Ovary (tissue), 9 donors: ENCODE data around the gene SLIT3. TPM values are rescaled to one million over a fixed set of nuclear protein-coding genes. Genes with fewer than 3 reads are reported as not detected.

Experiments used
- DNase-seq, 5 donors: peaks; one replicate each; pipeline ENCODE4 v3.0.0-alpha.2; 2019 to 2020
- H3K27ac ChIP-seq, 2 donors: fragments of 200-600 bp; one replicate each; pipeline versions ENCODE4 v1.5.1 to v1.8.0; 2019 to 2022
- H3K27me3 ChIP-seq: fragments of 200-600 bp; one replicate; pipeline ENCODE4 v1.8.0; 2022
- H3K36me3 ChIP-seq: fragments of 200-600 bp; sonication (generic); one replicate; pipeline ENCODE4 v1.5.1; 2019
- H3K4me1 ChIP-seq: one replicate; pipeline ENCODE4 v1.8.1; 2013; ENCODE audit warnings: mild to moderate bottlenecking, moderate library complexity; ENCODE audit not compliant: insufficient read depth
- H3K4me3 ChIP-seq: fragments of 200-600 bp; sonication (generic); one replicate; pipeline ENCODE4 v1.5.1; 2017
- H3K9me3 ChIP-seq, 2 donors: fragments of 200-600 bp in 1 of 2; sonication (generic) in 1 of 2; one replicate each; pipeline versions ENCODE4 v1.5.1 to v1.8.1; 2013 to 2019; ENCODE audit warnings: mild to moderate bottlenecking in 1 of 2, moderate library complexity in 1 of 2
- EP300 ChIP-seq: sonication (generic); formaldehyde crosslinking; IDR thresholded peaks from one replicate; pipeline ENCODE4 v1.6.1; 2017; ENCODE audit warnings: antibody characterized with exemption
- POLR2A ChIP-seq: fragments of 450-650 bp; IDR thresholded peaks from one replicate; pipeline ENCODE4 v1.6.1; 2017; ENCODE audit warnings: antibody characterized with exemption, mild to moderate bottlenecking, moderate library complexity
- WGBS, 3 donors: extraction: QIAGEN DNeasy Blood & Tissue Kit in 1 of 3; methylation state at CpG; one replicate each; pipeline versions ENCODE4 v1.1.5 to v1.1.7; 2013 to 2017; 5-methylcytosine and 5-hydroxymethylcytosine counted together
- intact Hi-C, 4 donors: fragments of 100-400 bp; cut with DNase I; formaldehyde crosslinking; loops; one replicate each; pipeline versions ENCODE4 v1.11.0 to v1.15.1; 2022 to 2023
- polyA plus RNA-seq, 2 donors: library from polyadenylated mRNA; stranded (reverse); fragments of 200-250 nt in 1 of 2; fragments of 350-450 nt in 1 of 2; fragmentation: Illumina TruSeq in 1 of 2; extraction: RNeasy Lipid Tissue Mini Kit (QIAGEN cat#74804) in 1 of 2; gene quantifications; one replicate each; pipeline ENCODE4 v1.2.3, GENCODE V29; 2013 to 2014
- total RNA-seq, 7 donors: library from RNA; depleted of rRNA in 2 of 7; stranded (reverse); fragments of >200 nt in 2 of 7; fragmentation: NEBNext Ultra II Directional in 3 of 7; extraction: Animal tissue kit (Norgen Biotek cat#: 25700) in 3 of 7; gene quantifications; one replicate each; pipeline versions ENCODE4 v1.1.0 to v1.2.4, GENCODE V29; 2016 to 2023
- TF ChIP-seq, protein P1 (sequence below), 3 donors: fragments of 450-650 bp in 2 of 3; fragments of 200-600 bp in 1 of 3; IDR thresholded peaks; one replicate each; pipeline versions ENCODE4 v1.5.1 to v1.8.0; 2016 to 2022; ENCODE audit warnings: antibody characterized with exemption in 3 of 3, mild to moderate bottlenecking in 1 of 3
- donor health status: DM: no; HTN: no; CAD: no; lungs with moderate emphysema.
- donor health status: DM: no; HTN: no; CAD: no.
- donor health status: Bipolar disorder and iron deficiency.
- donor health status: DM: yes; HTN: yes; CAD: no.
- donor health status: DM: no; HTN: no; CAD: no.
- donor health status: DM: yes; HTN: yes; CAD: no.

The SLIT3 gene
- total and polyA plus RNA-seq, 9 donors, result 10.3 to 106 (median 24.4) TPM

DNA sequence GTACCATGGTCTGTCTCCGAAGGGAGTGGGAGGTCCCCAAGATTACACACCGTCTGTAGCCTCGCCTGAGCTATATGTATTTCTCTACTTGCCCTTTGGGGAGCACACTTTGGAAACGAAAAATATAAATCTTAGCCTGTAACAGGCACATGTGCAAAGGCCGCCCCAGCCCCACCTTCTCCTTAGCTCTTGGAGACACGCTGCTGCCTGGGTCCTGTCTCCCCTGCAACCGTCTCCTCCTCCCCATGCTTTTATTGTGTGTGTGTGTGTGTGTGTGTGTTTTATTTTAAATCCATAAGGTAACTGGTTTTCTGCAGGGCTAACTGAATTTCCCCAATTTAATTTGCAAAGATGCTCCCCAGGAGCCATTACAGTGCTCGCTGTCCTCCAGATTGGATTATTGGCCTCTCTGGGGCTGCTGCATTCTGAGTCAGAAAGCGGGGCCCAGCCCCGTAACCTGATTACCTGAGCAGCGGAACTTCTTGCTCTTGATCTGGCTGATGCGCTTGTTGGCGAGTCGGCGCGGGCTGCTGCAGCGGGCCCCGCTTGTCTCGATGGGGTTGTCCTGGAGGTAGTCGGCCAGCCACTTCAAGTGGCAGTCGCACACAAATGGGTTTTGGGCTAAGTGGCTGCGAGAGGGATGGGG lies 528.5 kb downstream of the SLIT3 start:
- no peaks in the 10 kb centered on the region for H3K27me3 ChIP-seq
- 78 to 81% (median 80%) methylated on average over 22 of the region's 22 CpGs for WGBS, 3 donors
- H3K27ac ChIP-seq, result no peak overlapping the region
- TF ChIP-seq EP300 (no peak), POLR2A (no peak)
- TF ChIP-seq, protein P1, sequence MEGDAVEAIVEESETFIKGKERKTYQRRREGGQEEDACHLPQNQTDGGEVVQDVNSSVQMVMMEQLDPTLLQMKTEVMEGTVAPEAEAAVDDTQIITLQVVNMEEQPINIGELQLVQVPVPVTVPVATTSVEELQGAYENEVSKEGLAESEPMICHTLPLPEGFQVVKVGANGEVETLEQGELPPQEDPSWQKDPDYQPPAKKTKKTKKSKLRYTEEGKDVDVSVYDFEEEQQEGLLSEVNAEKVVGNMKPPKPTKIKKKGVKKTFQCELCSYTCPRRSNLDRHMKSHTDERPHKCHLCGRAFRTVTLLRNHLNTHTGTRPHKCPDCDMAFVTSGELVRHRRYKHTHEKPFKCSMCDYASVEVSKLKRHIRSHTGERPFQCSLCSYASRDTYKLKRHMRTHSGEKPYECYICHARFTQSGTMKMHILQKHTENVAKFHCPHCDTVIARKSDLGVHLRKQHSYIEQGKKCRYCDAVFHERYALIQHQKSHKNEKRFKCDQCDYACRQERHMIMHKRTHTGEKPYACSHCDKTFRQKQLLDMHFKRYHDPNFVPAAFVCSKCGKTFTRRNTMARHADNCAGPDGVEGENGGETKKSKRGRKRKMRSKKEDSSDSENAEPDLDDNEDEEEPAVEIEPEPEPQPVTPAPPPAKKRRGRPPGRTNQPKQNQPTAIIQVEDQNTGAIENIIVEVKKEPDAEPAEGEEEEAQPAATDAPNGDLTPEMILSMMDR (IDR thresholded peaks at IDR 0.05), result no peak
- H3K9me3 ChIP-seq, result no peaks in the 10 kb centered on the region
- no peak for DNase-seq
- H3K36me3 ChIP-seq, result no peaks in the 10 kb centered on the region
- intact Hi-C loops, result no loop called here
- H3K4me1 ChIP-seq, result no peaks in the 10 kb centered on the region
- no peak overlapping the region for H3K4me3 ChIP-seq

DNA sequence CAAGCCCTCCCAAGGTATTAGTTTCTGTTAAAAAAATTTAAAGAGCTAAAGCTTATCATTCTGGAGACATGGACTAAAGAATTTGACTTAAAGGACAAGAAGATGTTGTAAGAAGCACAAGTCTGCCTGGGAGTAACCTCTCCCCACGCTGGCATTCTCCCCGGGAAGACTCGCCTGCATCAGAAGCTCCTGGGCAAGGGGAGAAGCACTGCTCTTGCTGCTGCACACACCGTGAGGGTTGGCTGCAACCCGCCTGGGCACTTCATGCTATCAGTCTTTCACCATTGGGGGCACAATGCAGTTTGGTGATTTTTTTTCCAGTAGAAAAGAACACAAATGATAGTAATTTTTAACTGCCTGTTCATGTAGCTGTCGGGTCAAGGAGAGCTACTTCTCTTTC lies 529.3 kb downstream of the SLIT3 start:
- TF ChIP-seq EP300, result no peak
- TF ChIP-seq, protein P1 (IDR thresholded peaks at IDR 0.05), result no peak
- no peak for TF ChIP-seq POLR2A
- Histone ChIP-seq H3K27ac (no peak overlapping the region), H3K9me3 (no peaks in the 10 kb centered on the region), H3K4me3 (no peak overlapping the region), H3K27me3 (no peaks in the 10 kb centered on the region), H3K4me1 (no peaks in the 10 kb centered on the region), H3K36me3 (no peaks in the 10 kb centered on the region)
- WGBS, 3 donors, result 29 to 55% (median 42%) methylated on average over 6 of the region's 6 CpGs
- DNase-seq, result no peak
- intact Hi-C loops, result no loop called here

DNA sequence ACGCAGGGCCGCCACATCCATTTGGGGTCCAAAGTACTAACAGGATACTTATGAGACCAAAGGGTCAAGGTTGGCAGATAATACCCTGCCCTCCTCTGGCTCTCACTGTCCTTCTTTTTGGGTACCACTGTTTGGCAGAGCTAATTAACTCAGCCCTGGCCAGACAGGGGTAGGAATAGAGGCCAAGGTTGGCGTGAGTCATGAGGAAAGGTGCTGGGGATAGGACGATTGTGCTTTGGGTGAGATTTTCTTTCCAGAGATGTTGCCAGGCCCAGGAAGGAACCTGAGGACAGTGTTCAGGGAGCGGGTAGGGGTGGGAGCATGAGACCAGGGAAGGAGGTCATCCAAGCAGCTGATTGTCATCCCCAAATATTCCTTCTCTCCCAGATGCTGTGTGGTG lies 529.9 kb downstream of the SLIT3 start:
- H3K27ac ChIP-seq, result no peak overlapping the region
- no peaks in the 10 kb centered on the region for H3K36me3 ChIP-seq
- 86 to 90% (median 90%) methylated on average over 5 of the region's 5 CpGs for WGBS, 3 donors

DNA sequence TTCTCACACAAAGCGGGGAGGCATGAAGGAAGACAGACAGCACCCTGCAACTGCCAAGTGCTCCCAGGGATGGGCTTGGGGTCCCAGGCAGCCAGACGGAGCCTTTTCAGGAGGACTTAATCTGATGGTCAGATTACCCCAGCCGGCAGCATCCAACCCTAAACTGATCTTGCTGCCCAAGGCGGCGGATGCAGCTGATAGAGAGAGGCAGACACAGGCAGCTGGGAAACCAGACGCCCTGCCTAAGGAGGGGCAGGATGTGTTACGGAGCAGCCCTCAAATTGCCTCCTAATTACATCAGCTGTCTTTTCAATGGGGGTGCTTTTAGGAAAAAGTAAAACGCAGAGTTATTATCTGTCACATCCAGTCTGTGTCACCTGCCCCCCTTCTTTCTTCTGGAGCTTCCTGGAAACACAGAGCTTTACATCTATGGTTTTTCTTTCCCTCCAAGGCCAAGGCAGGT lies 530.9 kb downstream of the SLIT3 start:
- 73 to 80% (median 75%) methylated on average over 8 of the region's 8 CpGs for WGBS, 3 donors
- H3K4me1 ChIP-seq, result no peaks in the 10 kb centered on the region
- no peak overlapping the region for H3K27ac ChIP-seq
- intact Hi-C loops, result no loop called here
- H3K4me3 ChIP-seq, result no peak overlapping the region
- H3K9me3 ChIP-seq, result no peaks in the 10 kb centered on the region
- no peak for DNase-seq
- TF ChIP-seq, protein P1 (IDR thresholded peaks at IDR 0.05), result no peak
- TF ChIP-seq EP300 (no peak), POLR2A (no peak)
- H3K36me3 ChIP-seq, result no peaks in the 10 kb centered on the region
- no peaks in the 10 kb centered on the region for H3K27me3 ChIP-seq

More for the DNA sequence above, 529.9 kb downstream of the SLIT3 start:
- TF ChIP-seq EP300 (no peak), POLR2A (no peak)
- TF ChIP-seq, protein P1 (IDR thresholded peaks at IDR 0.05), result no peak
- intact Hi-C loops, result no loop called here
- no peaks in the 10 kb centered on the region for H3K27me3 ChIP-seq
- no peak overlapping the region for H3K4me3 ChIP-seq
- no peaks in the 10 kb centered on the region for H3K9me3 ChIP-seq
- DNase-seq, result no peak
- no peaks in the 10 kb centered on the region for H3K4me1 ChIP-seq
